ENCODE results near the gene UBB.

UBB gene

GRCh38 chr17:16377941-16378341, 3.0 kb upstream of the UBB start:
- Histone ChIP-seq H3K9me3 (replicated peaks; ENCODE audit: insufficient read depth, low read length) (no peaks in the 10 kb centered on the region), H2AFZ (ENCODE audit: low read length) (no peak overlapping the region), H3K27ac (ENCODE audit: low read length) (no peak overlapping the region), H3K36me3 (replicated peaks; ENCODE audit: insufficient read depth, low read length) (no peaks in the 10 kb centered on the region; the same call in 1 of the 2 replicates), H3K27me3 (replicated peaks; ENCODE audit: insufficient read depth, low read length) (no peaks in the 10 kb centered on the region), H3K79me2 (ENCODE audit: low read length) (peaks cover 12% of the 10 kb centered on the region), H3K9me2 (replicated peaks; ENCODE audit: insufficient read depth, low read length) (no peaks in the 10 kb centered on the region), H3K4me2 (ENCODE audit: low read depth, low read length) (no peak overlapping the region), H3K4me3 (ENCODE audit: low read length) (no peak overlapping the region), H3F3A (ENCODE audit: insufficient read depth, low read length) (no peaks in the 10 kb centered on the region), H3K9ac (ENCODE audit: low read length) (no peak overlapping the region), H4K20me1 (ENCODE audit: insufficient read depth, low read length) (no peaks in the 10 kb centered on the region), H3K4me1 (ENCODE audit: low read length) (no peaks in the 10 kb centered on the region)
- TF ChIP-seq CTCF (IDR thresholded peaks at IDR 0.05; ENCODE audit: low read length): no peak
- DNase-seq: no peak

- H3K4me1 ChIP-seq (ENCODE audit: low read length): no peaks in the 10 kb centered on the region
- no peak overlapping the region for H3K4me2 ChIP-seq (ENCODE audit: low read depth, low read length)
- no peak overlapping the region for H2AFZ ChIP-seq (ENCODE audit: low read length)
Observed at GRCh38 chr17:16378636-16379282, 2.1 kb upstream of the UBB start.

GRCh38 chr17:16379654-16380053, 1.2 kb upstream of the UBB start:
- H3K4me2 ChIP-seq (ENCODE audit: low read depth, low read length): no peak overlapping the region
- TF ChIP-seq CTCF (IDR thresholded peaks at IDR 0.05; ENCODE audit: low read length) (no peak), EZH2 (optimal IDR thresholded peaks at IDR 0.05; ENCODE audit: low read depth, low read length) (no peak), EZH2phosphoT487 (IDR thresholded peaks at IDR 0.05; ENCODE audit: low read length) (no peak)

More at GRCh38 chr17:16378636-16379282, 2.1 kb upstream of the UBB start:
- Histone ChIP-seq H3K9me2 (replicated peaks; ENCODE audit: insufficient read depth, low read length) (no peaks in the 10 kb centered on the region), H4K20me1 (ENCODE audit: insufficient read depth, low read length) (no peaks in the 10 kb centered on the region), H3K27me3 (replicated peaks; ENCODE audit: insufficient read depth, low read length) (no peaks in the 10 kb centered on the region), H3K79me2 (ENCODE audit: low read length) (peaks cover 12% of the 10 kb centered on the region), H3K9me3 (replicated peaks; ENCODE audit: insufficient read depth, low read length) (no peaks in the 10 kb centered on the region), H3F3A (ENCODE audit: insufficient read depth, low read length) (0 out of 2 replicates have a peak, but pooled peaks cover under 1% of the 10 kb centered on the region), H3K36me3 (replicated peaks; ENCODE audit: insufficient read depth, low read length) (no peaks in the 10 kb centered on the region; the same call in 1 of the 2 replicates), H3K27ac (ENCODE audit: low read length) (no peak overlapping the region), H3K9ac (ENCODE audit: low read length) (no peak overlapping the region), H3K4me3 (ENCODE audit: low read length) (no peak overlapping the region)
- DNase-seq: no peak
- TF ChIP-seq EZH2phosphoT487 (IDR thresholded peaks at IDR 0.05; ENCODE audit: low read length) (no peak), CTCF (IDR thresholded peaks at IDR 0.05; ENCODE audit: low read length) (no peak), EZH2 (optimal IDR thresholded peaks at IDR 0.05; ENCODE audit: low read depth, low read length) (no peak)

More at GRCh38 chr17:16379654-16380053, 1.2 kb upstream of the UBB start:
- Histone ChIP-seq H3F3A (ENCODE audit: insufficient read depth, low read length) (peaks cover 9% of the 10 kb centered on the region; the same call in 1 of the 2 replicates), H3K27me3 (replicated peaks; ENCODE audit: insufficient read depth, low read length) (no peaks in the 10 kb centered on the region), H3K9me2 (replicated peaks; ENCODE audit: insufficient read depth, low read length) (no peaks in the 10 kb centered on the region), H3K79me2 (ENCODE audit: low read length) (peaks cover 12% of the 10 kb centered on the region), H3K36me3 (replicated peaks; ENCODE audit: insufficient read depth, low read length) (no peaks in the 10 kb centered on the region; the same call in 1 of the 2 replicates), H3K9ac (ENCODE audit: low read length) (no peak overlapping the region), H3K27ac (ENCODE audit: low read length) (no peak overlapping the region), H4K20me1 (ENCODE audit: insufficient read depth, low read length) (no peaks in the 10 kb centered on the region), H3K4me3 (ENCODE audit: low read length) (no peak overlapping the region), H2AFZ (ENCODE audit: low read length) (no peak overlapping the region), H3K9me3 (replicated peaks; ENCODE audit: insufficient read depth, low read length) (no peaks in the 10 kb centered on the region), H3K4me1 (ENCODE audit: low read length) (no peaks in the 10 kb centered on the region)
- DNase-seq: no peak
